Right atrium auricular region (tissue), 2 donors: ENCODE measurements around the gene AMBRA1. TPM values are rescaled to one million over a fixed set of nuclear protein-coding genes. Genes with fewer than 3 reads are reported as not detected.

ENCODE experiments used
- DNase-seq: peaks from one replicate; pipeline ENCODE4 v3.0.0-alpha.2; 2019; ENCODE audit warnings: low spot score
- H3K27ac ChIP-seq, 2 donors: fragments of 200-600 bp; sonication (generic); 1 replicate in 1 of 2; 2 replicates in 1 of 2; pipeline ENCODE4 v1.5.1; 2016 to 2019
- H3K27me3 ChIP-seq, 2 donors: fragments of 200-600 bp; sonication (generic); one replicate each; pipeline versions ENCODE4 v1.5.1 to v1.6.0; 2017 to 2019
- H3K36me3 ChIP-seq: fragments of 200-600 bp; sonication (generic); one replicate; pipeline ENCODE4 v1.5.1; 2016
- H3K4me1 ChIP-seq, 2 donors: fragments of 200-600 bp; sonication (generic); one replicate each; pipeline versions ENCODE4 v1.5.1 to v1.6.0; 2017 to 2019
- H3K4me3 ChIP-seq, 2 donors: fragments of 200-600 bp; sonication (generic); 1 replicate in 1 of 2; 2 replicates in 1 of 2; pipeline ENCODE4 v1.5.1; 2017 to 2019; ENCODE audit warnings: mild to moderate bottlenecking in 1 of 2, moderate library complexity in 1 of 2
- H3K9me3 ChIP-seq, 2 donors: fragments of 200-600 bp; sonication (generic); one replicate each; pipeline ENCODE4 v1.5.1; 2019
- total RNA-seq, 2 donors: library from RNA; depleted of rRNA; stranded (reverse); fragments of >200 nt; gene quantifications; one replicate each; pipeline ENCODE4 v1.1.0, GENCODE V29; 2016
- TF ChIP-seq, protein P1 (sequence below), 2 donors: fragments of 200-600 bp; sonication (generic); IDR thresholded peaks; one replicate each; pipeline ENCODE4 v1.5.1; 2019; ENCODE audit warnings: antibody characterized with exemption in 2 of 2

The AMBRA1 gene
- total RNA-seq, 2 donors from 2014 or later = 16.8 to 22.0 TPM

DNA sequence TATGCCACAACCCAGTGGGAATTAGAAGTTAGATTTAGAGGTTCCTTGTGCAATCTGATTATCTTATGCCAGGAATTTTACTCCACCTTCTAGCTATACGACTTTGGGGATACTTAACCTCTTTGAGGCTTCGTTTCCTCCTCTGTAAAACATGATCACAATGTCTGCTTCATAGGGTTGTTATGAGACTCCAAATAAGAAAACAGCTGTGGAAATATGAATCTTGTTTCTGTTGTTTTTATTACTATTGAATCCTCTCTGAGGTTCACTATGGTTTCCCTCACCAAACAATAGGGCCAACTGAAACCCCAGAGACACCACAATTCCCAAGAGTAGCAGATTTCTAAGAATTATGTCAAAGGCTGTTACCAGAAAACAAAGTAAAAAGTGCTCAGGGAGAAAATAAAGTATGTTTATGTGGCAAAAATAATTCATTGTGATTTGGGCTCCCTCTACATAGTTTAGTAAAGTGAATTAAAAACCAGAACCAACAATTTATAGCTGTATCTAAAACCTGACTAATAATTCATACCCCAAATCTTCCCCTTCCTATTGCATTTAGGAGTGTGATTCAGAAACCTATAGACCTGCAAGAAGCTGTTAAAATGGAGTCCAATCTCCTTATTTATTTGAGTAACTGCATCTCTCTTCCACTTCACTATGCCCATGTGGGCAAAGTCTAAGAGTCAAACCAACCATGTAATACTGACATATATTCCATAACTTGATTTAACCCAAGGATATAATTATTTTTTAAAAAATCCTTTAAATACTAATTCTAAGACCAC lies 38.4 kb downstream of the AMBRA1 start:
- no peak overlapping the region for H3K27ac ChIP-seq
- no peak overlapping the region for H3K4me3 ChIP-seq
- DNase-seq = no peak
- TF ChIP-seq, protein P1, sequence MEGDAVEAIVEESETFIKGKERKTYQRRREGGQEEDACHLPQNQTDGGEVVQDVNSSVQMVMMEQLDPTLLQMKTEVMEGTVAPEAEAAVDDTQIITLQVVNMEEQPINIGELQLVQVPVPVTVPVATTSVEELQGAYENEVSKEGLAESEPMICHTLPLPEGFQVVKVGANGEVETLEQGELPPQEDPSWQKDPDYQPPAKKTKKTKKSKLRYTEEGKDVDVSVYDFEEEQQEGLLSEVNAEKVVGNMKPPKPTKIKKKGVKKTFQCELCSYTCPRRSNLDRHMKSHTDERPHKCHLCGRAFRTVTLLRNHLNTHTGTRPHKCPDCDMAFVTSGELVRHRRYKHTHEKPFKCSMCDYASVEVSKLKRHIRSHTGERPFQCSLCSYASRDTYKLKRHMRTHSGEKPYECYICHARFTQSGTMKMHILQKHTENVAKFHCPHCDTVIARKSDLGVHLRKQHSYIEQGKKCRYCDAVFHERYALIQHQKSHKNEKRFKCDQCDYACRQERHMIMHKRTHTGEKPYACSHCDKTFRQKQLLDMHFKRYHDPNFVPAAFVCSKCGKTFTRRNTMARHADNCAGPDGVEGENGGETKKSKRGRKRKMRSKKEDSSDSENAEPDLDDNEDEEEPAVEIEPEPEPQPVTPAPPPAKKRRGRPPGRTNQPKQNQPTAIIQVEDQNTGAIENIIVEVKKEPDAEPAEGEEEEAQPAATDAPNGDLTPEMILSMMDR (IDR thresholded peaks at IDR 0.05) = no peak
- peaks cover 0 to 38% of the 10 kb centered on the region in 2 donors for H3K4me1 ChIP-seq
- no peaks in the 10 kb centered on the region for H3K9me3 ChIP-seq
- H3K36me3 ChIP-seq = no peaks in the 10 kb centered on the region
- H3K27me3 ChIP-seq = no peaks in the 10 kb centered on the region

DNA sequence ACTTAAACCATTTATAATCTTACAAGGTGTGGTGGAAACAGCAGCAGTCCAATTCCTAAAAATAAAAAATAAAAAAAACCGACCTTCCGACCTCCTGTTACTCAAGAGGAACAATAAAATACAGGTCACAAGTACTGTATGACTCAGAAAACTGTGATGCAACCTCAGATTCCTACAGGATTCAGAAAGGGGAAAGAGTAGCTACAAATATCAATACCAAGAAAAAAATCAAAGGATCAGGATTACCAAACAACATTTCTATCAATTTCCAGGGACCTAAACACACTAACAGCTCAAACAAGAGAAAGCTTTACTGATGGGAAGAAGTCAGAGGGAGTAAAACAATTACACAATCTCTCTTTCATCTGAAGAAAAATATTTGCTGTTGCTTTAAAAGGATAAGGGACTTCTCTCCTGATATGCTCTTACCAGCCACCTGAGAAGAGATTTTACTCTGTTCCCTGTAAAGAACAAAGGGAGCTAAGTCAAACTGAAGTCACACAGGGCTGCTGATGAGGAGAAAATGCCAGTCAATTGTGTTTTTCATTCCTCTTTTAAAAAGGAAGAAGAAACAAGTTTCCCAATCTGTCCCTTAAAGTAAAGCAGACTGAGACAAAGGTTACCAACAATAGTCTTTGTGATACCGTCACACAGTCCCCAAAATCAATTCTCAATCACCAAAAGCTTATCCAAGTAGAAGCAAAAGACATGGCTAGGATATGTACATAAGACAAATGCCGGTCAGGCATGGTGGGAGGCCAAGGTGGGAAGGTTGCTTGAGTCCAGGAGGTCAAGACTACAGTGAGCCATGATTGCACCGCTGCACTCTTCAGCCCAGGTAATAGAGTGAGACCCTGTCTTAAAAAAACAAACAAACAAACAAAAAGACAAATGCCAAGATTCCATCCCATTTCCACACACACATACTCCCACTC lies 39.3 kb downstream of the AMBRA1 start:
- H3K27ac ChIP-seq = peak overlapping the region; percentile 54 to 70
- TF ChIP-seq, protein P1 (IDR thresholded peaks at IDR 0.05) = no peak
- no peak for DNase-seq
- H3K27me3 ChIP-seq = no peaks in the 10 kb centered on the region
- H3K36me3 ChIP-seq = no peaks in the 10 kb centered on the region
- no peaks in the 10 kb centered on the region for H3K9me3 ChIP-seq
- no peak overlapping the region for H3K4me3 ChIP-seq
- H3K4me1 ChIP-seq = peaks cover 0 to 30% of the 10 kb centered on the region in 2 donors

DNA sequence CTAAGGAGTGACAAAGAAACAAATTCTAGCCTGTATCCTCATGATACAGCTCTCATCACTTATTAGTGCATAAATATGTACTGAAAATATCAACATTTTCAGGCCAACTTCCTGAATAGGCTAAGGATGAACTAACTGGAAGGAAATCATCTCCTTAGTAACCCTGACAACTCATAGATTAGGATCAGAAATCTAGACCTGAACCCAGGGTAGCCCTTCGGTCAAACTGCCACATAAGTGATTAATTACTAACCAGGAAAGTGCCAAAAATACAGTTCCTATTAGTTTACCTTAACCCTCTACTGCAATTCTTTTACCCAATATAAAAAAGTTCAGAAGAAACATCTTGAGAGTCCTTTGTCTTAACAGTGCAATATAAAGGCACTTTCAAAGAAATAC lies 40.0 kb downstream of the AMBRA1 start:
- TF ChIP-seq, protein P1 (IDR thresholded peaks at IDR 0.05) = no peak
- Histone ChIP-seq H3K4me1 (peaks cover 0 to 30% of the 10 kb centered on the region in 2 donors), H3K36me3 (no peaks in the 10 kb centered on the region), H3K4me3 (no peak overlapping the region), H3K27me3 (no peaks in the 10 kb centered on the region), H3K27ac (peak overlapping the region; percentile 49 to 70), H3K9me3 (no peaks in the 10 kb centered on the region)
- DNase-seq = no peak

DNA sequence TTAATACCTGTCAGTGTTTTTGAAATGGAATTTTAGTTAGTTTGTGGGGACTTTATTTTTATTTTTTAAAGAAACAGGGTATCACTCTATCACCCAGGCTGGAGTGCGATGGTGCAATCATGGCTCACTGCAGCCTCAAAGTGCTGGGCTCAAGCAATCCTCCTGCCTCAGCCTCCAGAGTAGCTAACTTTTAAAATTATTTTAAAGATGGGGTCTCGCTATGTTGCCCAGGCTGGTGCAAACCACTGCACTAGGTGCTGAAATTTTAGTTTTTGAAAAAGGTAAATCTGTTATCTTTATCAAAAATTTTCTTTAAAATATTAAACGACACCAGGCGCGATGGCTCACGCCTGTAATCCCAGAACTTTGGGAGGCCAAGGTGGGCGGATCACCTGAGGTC lies 42.6 kb downstream of the AMBRA1 start:
- H3K4me1 ChIP-seq = peaks cover 0 to 23% of the 10 kb centered on the region in 2 donors
- no peak for DNase-seq
- no peaks in the 10 kb centered on the region for H3K9me3 ChIP-seq
- H3K4me3 ChIP-seq = no peak overlapping the region
- no peak overlapping the region for H3K27ac ChIP-seq
- peaks cover 12% of the 10 kb centered on the region for H3K36me3 ChIP-seq
- no peaks in the 10 kb centered on the region for H3K27me3 ChIP-seq
- TF ChIP-seq, protein P1 (IDR thresholded peaks at IDR 0.05) = no peak

DNA sequence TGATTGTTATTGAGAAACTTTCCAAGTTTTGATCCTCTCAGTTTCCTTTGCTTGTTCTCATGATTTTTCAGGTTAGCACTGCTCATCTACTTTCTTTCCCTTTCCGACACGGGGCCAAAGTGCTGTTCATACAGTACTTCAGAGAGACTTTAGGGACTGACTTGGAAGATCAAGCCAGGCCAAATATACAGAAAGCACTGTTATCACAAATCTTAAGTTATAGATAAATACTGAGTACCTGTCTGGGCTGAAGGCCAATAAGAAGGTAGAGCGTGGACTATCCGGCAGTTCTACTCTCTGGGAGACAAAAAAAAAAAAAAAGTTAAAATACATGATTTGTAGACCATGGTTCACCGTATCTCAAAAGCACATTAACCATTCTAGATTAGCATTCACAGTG lies 46.2 kb downstream of the AMBRA1 start:
- H3K27me3 ChIP-seq = no peaks in the 10 kb centered on the region
- no peaks in the 10 kb centered on the region for H3K9me3 ChIP-seq
- DNase-seq = no peak
- no peak overlapping the region for H3K4me3 ChIP-seq
- H3K4me1 ChIP-seq = no peaks in the 10 kb centered on the region
- no peak overlapping the region for H3K27ac ChIP-seq
- TF ChIP-seq, protein P1 (IDR thresholded peaks at IDR 0.05) = no peak
- peaks cover 46% of the 10 kb centered on the region for H3K36me3 ChIP-seq
